Astrocyte (in vitro differentiated cells and primary cell): ENCODE data around the gene NPHP1.
"Not testable (repeated sequence)": the region's sequence is repeated elsewhere in the genome, so short reads cannot be mapped to it uniquely, and the experiment has no call there.

ENCODE experiments used
- CTCF ChIP-seq: IDR thresholded peaks from 2 replicates; pipeline ENCODE4 v1.5.1; 2011; ENCODE audit warnings: low read depth, mild to moderate bottlenecking, inconsistent platforms, low read length, moderate library complexity; ENCODE audit not compliant: insufficient read depth
- EZH2 ChIP-seq: IDR thresholded peaks from 2 replicates; pipeline ENCODE4 v1.6.1; 2012; ENCODE audit warnings: mild to moderate bottlenecking, low read length, inconsistent platforms; ENCODE audit not compliant: insufficient read depth

- TF ChIP-seq CTCF, EZH2: not testable (repeated sequence)
These were observed 38.5 kb upstream of the NPHP1 start for GRCh38 chr2:110243283-110243682.
